H9 (cell line): ENCODE measurements around the gene BRICD5. TPM values are rescaled to one million over a fixed set of nuclear protein-coding genes. Genes with fewer than 3 reads are reported as not detected.

Source experiments
- DNase-seq: peaks from one replicate; pipeline ENCODE4 v3.0.0-alpha.2; 2017
- H2AFZ ChIP-seq: one replicate; pipeline ENCODE4 v1.6.1; 2013; ENCODE audit warnings: mild to moderate bottlenecking, low read length, control low read depth, moderate library complexity
- H2AK5ac ChIP-seq: 2 replicates; pipeline ENCODE4 v1.6.1; 2013; ENCODE audit warnings: low read length, control low read depth, mixed read lengths; ENCODE audit not compliant: insufficient read length
- H2BK120ac ChIP-seq: one replicate; pipeline ENCODE4 v1.6.1; 2013; ENCODE audit warnings: low read depth, mild to moderate bottlenecking, low read length, control low read depth, inconsistent platforms; ENCODE audit not compliant: poor library complexity, severe bottlenecking
- H2BK12ac ChIP-seq: 2 replicates; pipeline ENCODE4 v1.6.1; 2013; ENCODE audit warnings: low read length, control low read depth, mixed read lengths, low read depth; ENCODE audit not compliant: insufficient read length
- H2BK15ac ChIP-seq: 2 replicates; pipeline ENCODE4 v1.6.1; 2013; ENCODE audit warnings: low read depth, low read length, control low read depth
- H2BK20ac ChIP-seq: one replicate; pipeline ENCODE4 v1.6.1; 2013; ENCODE audit warnings: low read depth, mild to moderate bottlenecking, low read length, control low read depth, inconsistent platforms; ENCODE audit not compliant: poor library complexity, severe bottlenecking
- H2BK5ac ChIP-seq: 2 replicates; pipeline ENCODE4 v1.6.1; 2013; ENCODE audit warnings: low read length, control low read depth, mixed read lengths; ENCODE audit not compliant: insufficient read length
- H3K14ac ChIP-seq: 2 replicates; pipeline ENCODE4 v1.6.1; 2013; ENCODE audit warnings: low read length, control low read depth; ENCODE audit not compliant: insufficient read depth
- H3K18ac ChIP-seq: 2 replicates; pipeline ENCODE4 v1.6.1; 2013; ENCODE audit warnings: low read depth, mild to moderate bottlenecking, mixed read lengths, low read length, control low read depth; ENCODE audit not compliant: insufficient read length
- H3K23ac ChIP-seq: 2 replicates; pipeline ENCODE4 v1.6.1; 2013; ENCODE audit warnings: low read length, control low read depth, mixed read lengths, low read depth; ENCODE audit not compliant: insufficient read length
- H3K23me2 ChIP-seq: 2 replicates; pipeline ENCODE4 v1.6.1; 2013; ENCODE audit warnings: low read depth, mild to moderate bottlenecking, mixed read lengths, low read length, control low read depth; ENCODE audit not compliant: insufficient read length, poor library complexity, severe bottlenecking
- H3K27ac ChIP-seq: 2 replicates; pipeline ENCODE4 v1.5.1; 2013; ENCODE audit warnings: low read length, control low read depth, mixed read lengths, low read depth; ENCODE audit not compliant: insufficient read length
- H3K27me3 ChIP-seq: 2 replicates; pipeline ENCODE4 v1.6.1; 2013; ENCODE audit warnings: low read length, control low read depth, inconsistent platforms; ENCODE audit not compliant: insufficient read depth
- H3K4ac ChIP-seq: 2 replicates; pipeline ENCODE4 v1.6.1; 2013; ENCODE audit warnings: low read depth, mild to moderate bottlenecking, control low read depth, inconsistent platforms, low read length, moderate library complexity
- H3K4me1 ChIP-seq: 2 replicates; pipeline ENCODE4 v1.6.1; 2013; ENCODE audit warnings: low read length, control low read depth, inconsistent platforms; ENCODE audit not compliant: insufficient read depth
- H3K4me2 ChIP-seq: 2 replicates; pipeline ENCODE4 v1.6.1; 2013; ENCODE audit warnings: low read length, control low read depth, mixed read lengths; ENCODE audit not compliant: insufficient read length, insufficient read depth
- H3K56ac ChIP-seq: 2 replicates; pipeline ENCODE4 v1.6.1; 2013; ENCODE audit warnings: low read depth, mild to moderate bottlenecking, mixed read lengths, low read length, control low read depth; ENCODE audit not compliant: insufficient read length
- H3K79me1 ChIP-seq: 2 replicates; pipeline ENCODE4 v1.6.1; 2013; ENCODE audit warnings: low read depth, mild to moderate bottlenecking, moderate library complexity, low read length, control low read depth, inconsistent platforms; ENCODE audit not compliant: insufficient read depth, poor library complexity, severe bottlenecking
- H3K79me2 ChIP-seq: 2 replicates; pipeline ENCODE4 v1.6.1; 2013; ENCODE audit warnings: low read length, control low read depth, inconsistent platforms; ENCODE audit not compliant: insufficient read depth
- H3K9ac ChIP-seq: 2 replicates; pipeline ENCODE4 v1.6.1; 2013; ENCODE audit warnings: low read length, control low read depth, mixed read lengths; ENCODE audit not compliant: insufficient read length; ENCODE audit errors: extremely low read depth
- H3K9me3 ChIP-seq: one replicate; pipeline ENCODE4 v1.6.1; 2013; ENCODE audit warnings: low read depth, low read length, inconsistent platforms; ENCODE audit not compliant: control insufficient read depth
- H3T11ph ChIP-seq: one replicate; pipeline ENCODE4 v1.6.1; 2013; ENCODE audit warnings: mild to moderate bottlenecking, low read length, control low read depth, inconsistent platforms
- H4K20me1 ChIP-seq: one replicate; pipeline ENCODE4 v1.6.1; 2013; ENCODE audit not compliant: control insufficient read depth, insufficient read length, insufficient read depth
- H4K5ac ChIP-seq: 2 replicates; pipeline ENCODE4 v1.6.1; 2013; ENCODE audit warnings: low read depth, mild to moderate bottlenecking, mixed read lengths, low read length, control low read depth; ENCODE audit not compliant: insufficient read length
- H4K8ac ChIP-seq: replicated peaks from 2 replicates; pipeline ENCODE4 v1.6.1; 2013; ENCODE audit warnings: low read length, control low read depth, mixed read lengths, low read depth; ENCODE audit not compliant: insufficient read length
- H4K91ac ChIP-seq: 2 replicates; pipeline ENCODE4 v1.6.1; 2013; ENCODE audit warnings: low read depth, mild to moderate bottlenecking, moderate library complexity, mixed read lengths, low read length, control low read depth; ENCODE audit not compliant: insufficient read length
- H3K27ac Mint-ChIP-seq, 3 experiments: 2 replicates in 2 of 3; 3 replicates in 1 of 3; pipeline ENCODE4 v1.8.0; 2020 to 2021; ENCODE audit warnings: mixed read lengths in 3 of 3, mild to moderate bottlenecking in 1 of 3, moderate library complexity in 1 of 3
- H3K27me3 Mint-ChIP-seq: 2 replicates; pipeline ENCODE4 v1.8.0; 2021; ENCODE audit warnings: low read depth, mild to moderate bottlenecking, moderate library complexity, mixed read lengths
- H3K36me3 Mint-ChIP-seq, 3 experiments: 2 replicates in 2 of 3; 3 replicates in 1 of 3; pipeline ENCODE4 v1.8.0; 2020 to 2021; ENCODE audit warnings: low read depth in 3 of 3, mixed read lengths in 3 of 3; ENCODE audit not compliant: insufficient read depth in 1 of 3
- H3K4me1 Mint-ChIP-seq, 2 experiments: 2 replicates each; pipeline ENCODE4 v1.8.0; 2020; ENCODE audit warnings: mixed read lengths in 2 of 2
- H3K4me3 Mint-ChIP-seq, 2 experiments: 2 replicates in 1 of 2; 3 replicates in 1 of 2; pipeline ENCODE4 v1.8.0; 2020 to 2021; ENCODE audit warnings: mild to moderate bottlenecking in 2 of 2, mixed read lengths in 2 of 2, moderate library complexity in 1 of 2
- H3K9me3 Mint-ChIP-seq, 2 experiments: 2 replicates in 1 of 2; 3 replicates in 1 of 2; pipeline ENCODE4 v1.8.0; 2020; ENCODE audit warnings: mild to moderate bottlenecking in 2 of 2, mixed read lengths in 2 of 2, moderate library complexity in 1 of 2
- WGBS: extraction: QIAGEN DNeasy Blood & Tissue Kit; methylation state at CpG from one replicate; pipeline ENCODE4 v1.1.7; 2013; ENCODE audit warnings: missing lambda C conversion rate, low lambda C conversion rate, mixed read lengths; ENCODE audit not compliant: insufficient read length; ENCODE audit errors: extremely low coverage; 5-methylcytosine and 5-hydroxymethylcytosine counted together
- total RNA-seq: library from RNA; stranded (reverse); gene quantifications from 2 replicates; pipeline ENCODE4 v1.2.1, GENCODE V29; 2021
- TF ChIP-seq, protein P1 (sequence below): fragments of 200-600 bp; sonication (generic); conservative IDR thresholded peaks from 3 replicates; pipeline ENCODE4 v1.8.0; 2021; ENCODE audit warnings: antibody characterized with exemption, mild to moderate bottlenecking

The BRICD5 gene
- total RNA-seq, 1 experiment from 2014 or later: 11.9 TPM

DNA sequence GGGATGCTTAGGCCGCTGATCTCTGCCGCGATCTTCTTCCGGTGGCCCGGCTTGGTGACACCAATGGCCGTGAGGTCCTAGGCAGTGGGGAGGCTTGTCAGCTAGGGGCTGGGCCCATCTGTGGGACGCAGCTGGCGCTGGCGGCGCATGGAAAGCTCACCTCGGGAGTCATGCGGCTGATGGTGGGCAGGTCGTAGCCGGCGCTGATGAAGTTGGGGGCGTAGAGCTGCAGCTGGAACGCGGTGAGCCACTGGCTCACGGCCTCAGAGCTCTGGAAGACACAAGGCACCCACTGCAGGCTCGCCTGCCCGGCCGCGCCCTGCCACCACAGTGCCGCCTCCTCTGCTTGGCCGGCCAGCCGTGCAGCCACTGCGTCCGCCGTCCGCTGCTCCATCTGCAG lies 27.0 kb downstream of the BRICD5 start:
- H3K9me3 ChIP-seq: no peaks in the 10 kb centered on the region
- no peak overlapping the region for H3K23ac ChIP-seq
- H2BK5ac ChIP-seq: no peak overlapping the region
- H3K23me2 ChIP-seq: no peaks in the 10 kb centered on the region
- no peaks in the 10 kb centered on the region for H3K4me1 ChIP-seq
- no peak overlapping the region for H2AFZ ChIP-seq
- no peak overlapping the region for H2BK12ac ChIP-seq
- H3K9me3 Mint-ChIP-seq: no peaks in the 10 kb centered on the region
- no peak overlapping the region for H3K14ac ChIP-seq
- no peak overlapping the region for H2BK120ac ChIP-seq
- peaks cover 0 to 9% (median 4%) of the 10 kb centered on the region in 3 experiments; a peak in 3 of 7 replicates for H3K36me3 Mint-ChIP-seq
- no peak for DNase-seq
- TF ChIP-seq, protein P1, sequence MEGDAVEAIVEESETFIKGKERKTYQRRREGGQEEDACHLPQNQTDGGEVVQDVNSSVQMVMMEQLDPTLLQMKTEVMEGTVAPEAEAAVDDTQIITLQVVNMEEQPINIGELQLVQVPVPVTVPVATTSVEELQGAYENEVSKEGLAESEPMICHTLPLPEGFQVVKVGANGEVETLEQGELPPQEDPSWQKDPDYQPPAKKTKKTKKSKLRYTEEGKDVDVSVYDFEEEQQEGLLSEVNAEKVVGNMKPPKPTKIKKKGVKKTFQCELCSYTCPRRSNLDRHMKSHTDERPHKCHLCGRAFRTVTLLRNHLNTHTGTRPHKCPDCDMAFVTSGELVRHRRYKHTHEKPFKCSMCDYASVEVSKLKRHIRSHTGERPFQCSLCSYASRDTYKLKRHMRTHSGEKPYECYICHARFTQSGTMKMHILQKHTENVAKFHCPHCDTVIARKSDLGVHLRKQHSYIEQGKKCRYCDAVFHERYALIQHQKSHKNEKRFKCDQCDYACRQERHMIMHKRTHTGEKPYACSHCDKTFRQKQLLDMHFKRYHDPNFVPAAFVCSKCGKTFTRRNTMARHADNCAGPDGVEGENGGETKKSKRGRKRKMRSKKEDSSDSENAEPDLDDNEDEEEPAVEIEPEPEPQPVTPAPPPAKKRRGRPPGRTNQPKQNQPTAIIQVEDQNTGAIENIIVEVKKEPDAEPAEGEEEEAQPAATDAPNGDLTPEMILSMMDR: no peak
- no peak overlapping the region; a peak in 1 of 5 replicates for H3K4me3 Mint-ChIP-seq
- no peaks in the 10 kb centered on the region; the same call in 1 of the 2 replicates for H3K27me3 Mint-ChIP-seq
- H4K20me1 ChIP-seq: peaks cover 3% of the 10 kb centered on the region
- no peak overlapping the region for H3K4ac ChIP-seq
- 0 out of 7 replicates have a peak overlapping the region, but pooled peaks of 1 of the 3 experiments have one; percentile 44 for H3K27ac Mint-ChIP-seq
- no peak overlapping the region for H3T11ph ChIP-seq
- H2AK5ac ChIP-seq: no peak overlapping the region
- no peak overlapping the region for H2BK20ac ChIP-seq
- no peak overlapping the region for H2BK15ac ChIP-seq
- H3K9ac ChIP-seq: no peak overlapping the region
- no peak overlapping the region for H4K8ac ChIP-seq
- no peaks in the 10 kb centered on the region for H3K79me2 ChIP-seq
- WGBS: no CpG with 5 or more reads among the region's 30 CpGs
- peaks cover 3 to 7% of the 10 kb centered on the region in 2 experiments for H3K4me1 Mint-ChIP-seq
- H3K27me3 ChIP-seq: no peaks in the 10 kb centered on the region
- no peak overlapping the region for H3K27ac ChIP-seq
- H4K5ac ChIP-seq: no peak overlapping the region
- H3K18ac ChIP-seq: no peak overlapping the region
- H3K56ac ChIP-seq: no peak overlapping the region
- no peak overlapping the region for H3K4me2 ChIP-seq
- no peaks in the 10 kb centered on the region for H3K79me1 ChIP-seq
- H4K91ac ChIP-seq: no peak overlapping the region
